ENCODE measurements around the gene APC. TPM values are rescaled to one million over a fixed set of nuclear protein-coding genes. Genes with fewer than 3 reads are reported as not detected.

The APC gene
- total RNA-seq, 3 donors from 2014 or later: 42.7 to 62.8 (median 43.5) TPM

DNA sequence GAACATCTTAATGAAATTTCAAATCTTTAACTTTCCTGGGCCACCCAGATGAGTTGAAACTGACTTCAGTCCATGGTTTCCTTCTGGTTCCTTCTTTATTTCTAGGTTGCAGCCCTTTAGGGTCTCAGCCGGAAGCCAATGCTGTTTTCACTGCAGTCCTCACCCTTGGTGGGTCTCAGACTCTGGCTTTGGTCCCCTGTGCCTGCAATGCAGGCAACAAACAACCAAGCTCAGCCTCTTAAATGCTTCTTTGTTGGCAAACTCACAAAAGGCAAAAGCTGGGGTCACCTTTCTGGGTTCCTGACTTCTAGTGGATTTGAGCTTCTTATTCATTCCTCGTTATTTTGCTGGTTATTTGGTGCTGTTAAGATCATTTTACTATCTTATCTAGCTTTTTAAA is 19.3 kb upstream of the APC start:
- Histone ChIP-seq H3K4me3 (no peak overlapping the region), H3K4me1 (ENCODE audit: low read depth) (no peaks in the 10 kb centered on the region), H3K36me3 (ENCODE audit: low read depth) (no peaks in the 10 kb centered on the region), H3K9me3 (no peaks in the 10 kb centered on the region)
- DNase-seq: no peak
- TF ChIP-seq, protein P1, sequence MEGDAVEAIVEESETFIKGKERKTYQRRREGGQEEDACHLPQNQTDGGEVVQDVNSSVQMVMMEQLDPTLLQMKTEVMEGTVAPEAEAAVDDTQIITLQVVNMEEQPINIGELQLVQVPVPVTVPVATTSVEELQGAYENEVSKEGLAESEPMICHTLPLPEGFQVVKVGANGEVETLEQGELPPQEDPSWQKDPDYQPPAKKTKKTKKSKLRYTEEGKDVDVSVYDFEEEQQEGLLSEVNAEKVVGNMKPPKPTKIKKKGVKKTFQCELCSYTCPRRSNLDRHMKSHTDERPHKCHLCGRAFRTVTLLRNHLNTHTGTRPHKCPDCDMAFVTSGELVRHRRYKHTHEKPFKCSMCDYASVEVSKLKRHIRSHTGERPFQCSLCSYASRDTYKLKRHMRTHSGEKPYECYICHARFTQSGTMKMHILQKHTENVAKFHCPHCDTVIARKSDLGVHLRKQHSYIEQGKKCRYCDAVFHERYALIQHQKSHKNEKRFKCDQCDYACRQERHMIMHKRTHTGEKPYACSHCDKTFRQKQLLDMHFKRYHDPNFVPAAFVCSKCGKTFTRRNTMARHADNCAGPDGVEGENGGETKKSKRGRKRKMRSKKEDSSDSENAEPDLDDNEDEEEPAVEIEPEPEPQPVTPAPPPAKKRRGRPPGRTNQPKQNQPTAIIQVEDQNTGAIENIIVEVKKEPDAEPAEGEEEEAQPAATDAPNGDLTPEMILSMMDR (IDR thresholded peaks at IDR 0.05): no peak
- ATAC-seq: no peak
- intact Hi-C loops (cut with DNase I, micrococcal nuclease): no loop called here

DNA sequence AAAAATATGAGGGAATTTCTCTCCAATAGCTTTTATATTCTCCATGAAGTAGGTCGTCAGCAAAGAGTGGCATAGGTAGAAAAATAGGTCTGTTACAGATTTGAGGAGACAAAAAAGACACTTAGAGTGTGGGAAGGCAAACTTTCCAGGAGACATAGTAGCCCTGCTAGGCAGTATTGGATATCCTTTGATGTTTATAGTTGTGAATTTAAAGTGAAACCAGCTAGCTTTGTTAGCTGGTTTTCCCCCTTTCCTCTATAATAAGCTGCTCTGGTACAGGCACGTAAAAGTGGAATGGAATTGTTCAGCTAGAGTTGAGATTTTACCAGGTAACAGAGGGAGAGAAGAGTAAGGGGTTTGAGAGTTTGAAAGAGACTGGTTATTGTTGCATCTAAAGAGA is 17.1 kb upstream of the APC start:
- Histone ChIP-seq H3K36me3 (ENCODE audit: low read depth) (no peaks in the 10 kb centered on the region), H3K4me1 (ENCODE audit: low read depth) (no peaks in the 10 kb centered on the region), H3K4me3 (no peak overlapping the region), H3K9me3 (no peaks in the 10 kb centered on the region)
- ATAC-seq (no peak), DNase-seq (no peak)
- intact Hi-C loops (cut with DNase I, micrococcal nuclease): no loop called here
- TF ChIP-seq, protein P1 (IDR thresholded peaks at IDR 0.05): no peak

DNA sequence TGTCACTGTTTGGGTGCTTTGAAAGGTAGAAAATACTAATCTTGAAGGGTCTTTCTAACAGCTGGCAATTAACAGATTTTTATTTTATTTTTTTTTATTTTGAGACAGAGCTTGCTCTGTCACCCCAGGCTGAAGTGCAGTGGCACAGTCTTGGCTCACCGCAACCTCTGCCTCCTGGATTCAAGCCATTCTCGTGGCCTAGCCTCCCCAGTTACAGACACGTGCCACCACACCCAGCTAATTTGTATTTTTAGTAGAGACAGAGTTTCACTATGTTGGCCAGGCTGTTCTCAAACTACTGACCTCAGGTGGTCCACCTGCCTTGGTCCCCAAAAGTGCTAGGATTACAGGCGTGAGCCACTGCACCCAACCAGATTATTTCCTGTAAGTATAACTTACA is 12.8 kb upstream of the APC start:
- no peaks in the 10 kb centered on the region for H3K36me3 ChIP-seq (ENCODE audit: low read depth)
- intact Hi-C loops (cut with DNase I, micrococcal nuclease): no loop called here
- ATAC-seq (no peak), DNase-seq (no peak)
- TF ChIP-seq, protein P1 (IDR thresholded peaks at IDR 0.05): no peak
- H3K9me3 ChIP-seq: no peaks in the 10 kb centered on the region
- H3K4me1 ChIP-seq (ENCODE audit: low read depth): no peaks in the 10 kb centered on the region
- H3K4me3 ChIP-seq: no peak overlapping the region

DNA sequence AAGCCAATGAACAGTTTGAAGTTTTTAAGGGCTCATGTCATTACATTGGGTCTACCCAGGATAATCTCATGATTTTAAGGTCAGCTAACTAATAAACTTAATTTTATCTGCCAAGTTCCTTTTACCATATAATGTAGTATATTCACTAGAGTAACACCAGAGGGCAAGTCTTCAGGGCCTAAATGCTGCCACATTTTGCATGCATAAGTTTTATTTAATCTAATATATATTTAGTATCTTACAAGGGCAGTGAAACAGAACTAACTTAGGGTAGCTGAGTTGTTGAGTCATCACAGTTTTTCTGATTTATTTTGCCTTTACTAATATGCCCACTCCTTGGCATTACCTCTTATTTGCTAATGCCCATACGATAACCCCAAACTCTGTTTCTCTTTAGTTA is 8.1 kb upstream of the APC start:
- intact Hi-C loops (cut with DNase I, micrococcal nuclease): no loop called here
- TF ChIP-seq, protein P1 (IDR thresholded peaks at IDR 0.05): no peak
- no peaks in the 10 kb centered on the region for H3K9me3 ChIP-seq
- ATAC-seq: no peak
- DNase-seq: no peak
- H3K4me3 ChIP-seq: no peak overlapping the region
- H3K4me1 ChIP-seq (ENCODE audit: low read depth): no peaks in the 10 kb centered on the region
- H3K36me3 ChIP-seq (ENCODE audit: low read depth): no peaks in the 10 kb centered on the region

DNA sequence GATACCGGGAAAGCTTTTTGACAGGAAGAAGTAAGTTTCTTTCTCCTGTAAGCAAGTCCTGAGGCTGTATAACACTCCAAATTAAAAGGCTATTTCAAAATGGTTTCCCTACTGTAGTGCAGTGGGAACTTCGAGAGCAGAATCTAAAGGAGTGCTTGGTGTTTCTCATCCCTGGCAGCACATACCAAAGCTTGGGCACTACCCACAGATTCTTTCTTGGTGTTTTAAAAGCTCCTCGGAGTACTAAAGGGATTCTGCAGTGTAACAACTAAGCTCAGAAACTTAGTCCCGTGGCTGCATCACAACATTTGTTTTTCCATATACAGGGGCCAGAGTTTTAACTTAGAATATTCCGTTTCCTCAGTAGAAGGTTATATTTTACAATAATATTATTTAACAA is 5.6 kb upstream of the APC start:
- ATAC-seq: no peak
- no peaks in the 10 kb centered on the region for H3K4me1 ChIP-seq (ENCODE audit: low read depth)
- TF ChIP-seq, protein P1 (IDR thresholded peaks at IDR 0.05): no peak
- intact Hi-C loops (cut with DNase I, micrococcal nuclease): no loop called here
- no peak overlapping the region for H3K4me3 ChIP-seq
- no peaks in the 10 kb centered on the region for H3K36me3 ChIP-seq (ENCODE audit: low read depth)
- no peaks in the 10 kb centered on the region for H3K9me3 ChIP-seq
- DNase-seq: no peak

DNA sequence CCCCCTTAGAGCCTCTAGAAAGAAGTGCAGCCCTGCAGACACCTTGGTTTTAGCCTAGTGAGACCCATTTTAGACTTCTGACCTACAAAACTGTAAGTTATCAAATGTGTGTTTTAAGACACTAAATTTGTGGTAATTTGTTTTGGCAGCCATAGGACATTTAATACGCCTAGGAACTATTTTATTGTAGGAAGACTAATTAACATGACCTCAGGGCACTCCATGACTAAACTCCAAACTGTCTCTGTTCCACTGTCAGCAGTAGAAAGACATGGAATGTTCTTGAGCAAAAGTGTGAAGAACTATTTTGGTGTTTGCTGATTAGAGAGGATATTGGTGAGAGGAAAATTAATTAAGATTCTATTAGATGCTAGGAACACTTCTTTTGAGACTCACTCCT is 4.1 kb upstream of the APC start:
- TF ChIP-seq, protein P1 (IDR thresholded peaks at IDR 0.05): no peak
- DNase-seq (no peak), ATAC-seq (no peak)
- intact Hi-C loops (cut with DNase I, micrococcal nuclease): no loop called here
- Histone ChIP-seq H3K4me3 (no peak overlapping the region), H3K9me3 (no peaks in the 10 kb centered on the region), H3K4me1 (ENCODE audit: low read depth) (no peaks in the 10 kb centered on the region), H3K36me3 (ENCODE audit: low read depth) (no peaks in the 10 kb centered on the region)

Measured in mucosa of descending colon (tissue), 3 donors.